K562 (cell line): Measurements from ENCODE around the gene USP5. TPM values are rescaled to one million over a fixed set of nuclear protein-coding genes. Genes with fewer than 3 reads are reported as not detected.

Experiments
- ATAC-seq: fragments of 200-7000 bp; cut with Tn5 transposase; 3 replicates; pipeline ENCODE4 v1.9.1; 2020; ENCODE audit warnings: moderate library complexity
- BruUV-seq: library from RNA; stranded (reverse); fragments of 400-500 nt; replicated peaks from 2 replicates; lab custom pipeline; 2021; lab: Mats Ljungman, UMichigan
- CTCF ChIA-PET: fragments of 300-600 bp; formaldehyde crosslinking; extraction: SDS; loops from one replicate; lab custom pipeline; 2021; ENCODE audit warnings: low intra/inter-chr PET ratio; lab: Yijun Ruan, JAX
- POLR2A ChIA-PET: fragments of 300-600, 350-650 bp; sonication (Branson Sonifier 250); formaldehyde crosslinking; extraction: SDS; loops from one replicate; lab custom pipeline; 2021; ENCODE audit warnings: antibody characterized with exemption, inconsistent platforms; lab: Yijun Ruan, JAX
- DNase-seq, 4 experiments: peaks; one replicate each; pipeline versions ENCODE4 v3.0.0 to v3.0.0-alpha.2; 2011 to 2018; ENCODE audit warnings: low spot score in 3 of 4, mixed read lengths in 3 of 4; ENCODE audit errors: extremely low read depth in 1 of 4
- FAIRE-seq: peaks from 2 replicates; lab custom pipeline; 2011; peaks lifted over from hg19 to GRCh38; lab: Jason Lieb, UNC
- H2AFZ ChIP-seq: 2 replicates; pipeline ENCODE4 v1.6.0; 2011; ENCODE audit warnings: low read depth, low read length, control low read depth, inconsistent platforms
- H3K27ac ChIP-seq: fragments of 200-600 bp; 3 replicates; pipeline ENCODE4 v1.8.0; 2011; ENCODE audit warnings: low read depth, mild to moderate bottlenecking, control low read depth, inconsistent platforms, low read length, moderate library complexity, mixed read lengths; ENCODE audit errors: extremely low read depth
- H3K27me3 ChIP-seq, 2 experiments: fragments of 300-600 bp in 1 of 2; 2 replicates in 1 of 2; 3 replicates in 1 of 2; pipeline versions ENCODE4 v1.6.0 to v1.8.0; 2011; ENCODE audit warnings: inconsistent platforms in 2 of 2, low read length in 2 of 2, mild to moderate bottlenecking in 1 of 2, mixed read lengths in 1 of 2, moderate library complexity in 1 of 2; ENCODE audit not compliant: control insufficient read depth in 2 of 2, insufficient read depth in 2 of 2
- H3K36me3 ChIP-seq: fragments of 300-600 bp; 3 replicates; pipeline ENCODE4 v1.8.0; 2011; ENCODE audit warnings: mild to moderate bottlenecking, low read length, inconsistent platforms; ENCODE audit not compliant: control insufficient read depth, insufficient read depth
- H3K4me1 ChIP-seq, 2 experiments: fragments of 200-600 bp in 1 of 2; replicated peaks in 1 of 2; 2 replicates in 1 of 2; 3 replicates in 1 of 2; pipeline versions ENCODE4 v1.5.1 to v1.8.0; 2011; ENCODE audit warnings: inconsistent platforms in 2 of 2, low read length in 2 of 2, mild to moderate bottlenecking in 1 of 2, mixed read lengths in 1 of 2, moderate library complexity in 1 of 2; ENCODE audit not compliant: control insufficient read depth in 2 of 2, insufficient read depth in 2 of 2
- H3K4me2 ChIP-seq: 2 replicates; pipeline ENCODE4 v1.6.1; 2011; ENCODE audit warnings: low read length, control low read depth, inconsistent platforms, mixed read lengths; ENCODE audit not compliant: insufficient read depth
- H3K4me3 ChIP-seq: fragments of 200-600 bp; sonication (generic), shearing (Covaris generic); 2 replicates; pipeline ENCODE4 v1.5.1; 2016; ENCODE audit warnings: control low read depth, inconsistent platforms
- H3K79me2 ChIP-seq: fragments of 200-600 bp; 3 replicates; pipeline ENCODE4 v1.8.0; 2011; ENCODE audit warnings: low read length, inconsistent platforms; ENCODE audit not compliant: control insufficient read depth, insufficient read depth
- H3K9ac ChIP-seq, 2 experiments: 2 replicates each; pipeline versions ENCODE4 v1.6.0 to v1.6.1; 2011; ENCODE audit warnings: low read depth in 2 of 2, low read length in 2 of 2, control low read depth in 1 of 2, inconsistent platforms in 1 of 2, mild to moderate bottlenecking in 1 of 2, mixed read lengths in 1 of 2; ENCODE audit not compliant: insufficient read depth in 1 of 2
- H3K9me1 ChIP-seq: one replicate; pipeline ENCODE4 v1.6.0; 2011; ENCODE audit warnings: inconsistent platforms, mild to moderate bottlenecking, low read length, moderate library complexity; ENCODE audit not compliant: control insufficient read depth, insufficient read depth
- H3K9me3 ChIP-seq: replicated peaks from 2 replicates; pipeline ENCODE4 v1.5.1; 2011; ENCODE audit warnings: low read depth, low read length, inconsistent platforms; ENCODE audit not compliant: control insufficient read depth, insufficient read depth
- H4K20me1 ChIP-seq: replicated peaks from 2 replicates; pipeline ENCODE4 v1.6.1; 2011; ENCODE audit warnings: low read length, inconsistent platforms, mixed read lengths; ENCODE audit not compliant: control insufficient read depth, insufficient read depth
- DMBX1 ChIP-seq: fragments of 250-450 bp; sonication (Bioruptor Pico); IDR thresholded peaks from 2 replicates; pipeline ENCODE4 v1.8.0; 2022; ENCODE audit warnings: inconsistent platforms, mild to moderate bottlenecking, moderate library complexity, borderline replicate concordance
- HLTF ChIP-seq: fragments of 450-650 bp; IDR thresholded peaks from 2 replicates; pipeline ENCODE4 v1.6.1; 2016
- NUFIP1 ChIP-seq: fragments of 450-650 bp; IDR thresholded peaks from 2 replicates; pipeline ENCODE4 v1.6.1; 2018; ENCODE audit not compliant: partially characterized antibody
- PHTF2 ChIP-seq: fragments of 250-450 bp; sonication (Bioruptor Pico); IDR thresholded peaks from 2 replicates; pipeline ENCODE4 v1.5.0; 2021; ENCODE audit warnings: mild to moderate bottlenecking
- POLR2A ChIP-seq: fragments of 450-650 bp; conservative IDR thresholded peaks from 2 replicates; pipeline ENCODE4 v1.6.1; 2016
- POLR2G ChIP-seq: fragments of 200-400 bp; formaldehyde crosslinking; IDR thresholded peaks from 2 replicates; pipeline ENCODE4 v1.6.1; 2017; ENCODE audit warnings: low read depth, mild to moderate bottlenecking, antibody characterized with exemption, low read length, moderate library complexity
- RNF219 ChIP-seq: fragments of 250-450 bp; sonication (Bioruptor Pico); IDR thresholded peaks from 2 replicates; pipeline ENCODE4 v1.5.0; 2022; ENCODE audit warnings: mild to moderate bottlenecking
- SAFB2 ChIP-seq: fragments of 200-400 bp; formaldehyde crosslinking; IDR thresholded peaks from 2 replicates; pipeline ENCODE4 v1.6.1; 2018; ENCODE audit warnings: borderline replicate concordance, low read length, low read depth, moderate library complexity; ENCODE audit not compliant: severe bottlenecking
- SRF ChIP-seq, 2 experiments: fragments of 250-450, 450-650 bp in 1 of 2; sonication (Bioruptor Pico) in 1 of 2; sonication (generic) in 1 of 2; formaldehyde crosslinking; IDR thresholded peaks; 2 replicates each; pipeline versions ENCODE4 v1.5.0 to v1.5.1; 2020 to 2022; ENCODE audit warnings: mild to moderate bottlenecking in 1 of 2, missing genetic modification reagents in 1 of 2
- THRAP3 ChIP-seq: fragments of 450-650 bp; IDR thresholded peaks from 2 replicates; pipeline ENCODE4 v1.6.1; 2016; ENCODE audit warnings: mild to moderate bottlenecking, inconsistent platforms, borderline replicate concordance
- ZNF780A ChIP-seq: fragments of 250-450 bp; sonication (Bioruptor Pico); IDR thresholded peaks from 2 replicates; pipeline ENCODE4 v1.5.0; 2021; ENCODE audit warnings: mild to moderate bottlenecking
- WGBS: fragments of 100-300 bp; shearing (Covaris generic); methylation state at CpG from one replicate; pipeline ENCODE4 v1.1.6; 2016; ENCODE audit warnings: low coverage, mixed read lengths; ENCODE audit not compliant: insufficient coverage; ENCODE audit errors: missing lambda C conversion rate; 5-methylcytosine and 5-hydroxymethylcytosine counted together
- in situ Hi-C: fragments of 300-500 bp; cut with MboI; formaldehyde crosslinking; loops from 4 replicates; pipeline ENCODE4 v1.15.0; 2018; ENCODE audit warnings: inconsistent platforms, mixed read lengths
- intact Hi-C: fragments of 100-400 bp; cut with micrococcal nuclease; formaldehyde crosslinking; loops from 2 replicates; pipeline ENCODE4 v1.14.2; 2022
- polyA plus RNA-seq, 8 experiments: library from polyadenylated mRNA; depleted of rRNA in 4 of 8; stranded (reverse) in 5 of 8; unstranded in 3 of 8; fragments of >200 nt; fragmentation: Nextera tagmentation in 2 of 8; fragmentation: Illumina TruSeq in 1 of 8; extraction: Ambion mirVana in 2 of 8; extraction: Trizol in 1 of 8; gene quantifications; 2 replicates each; pipeline versions ENCODE4 v1.2.1 to v1.2.3, GENCODE V29; 2011 to 2014; ENCODE audit warnings: inconsistent platforms in 1 of 8, missing spikeins in 1 of 8
- total RNA-seq, 7 experiments: library from RNA; depleted of rRNA in 6 of 7; stranded (reverse); fragments of >200 nt in 6 of 7; fragmentation: Illumina TruSeq in 2 of 7; extraction: Trizol in 2 of 7; gene quantifications; 2 replicates each; pipeline versions ENCODE4 v1.2.1 to v1.2.3, GENCODE V29; 2011 to 2021; ENCODE audit warnings: low replicate concordance in 1 of 7
- TF ChIP-seq, protein P1 (sequence below): sonication (generic); formaldehyde crosslinking; IDR thresholded peaks from 2 replicates; pipeline ENCODE4 v1.8.0; 2023; ENCODE audit warnings: mild to moderate bottlenecking, missing genetic modification reagents
- TF ChIP-seq, protein P2 (sequence below): fragments of 450-650 bp; formaldehyde crosslinking; IDR thresholded peaks from 2 replicates; pipeline ENCODE4 v1.4.0; 2020; ENCODE audit warnings: mild to moderate bottlenecking
- TF ChIP-seq, protein P3 (sequence below): sonication (generic); formaldehyde crosslinking; IDR thresholded peaks from 2 replicates; pipeline ENCODE4 v1.8.1; 2023; ENCODE audit warnings: mild to moderate bottlenecking, missing genetic modification reagents, moderate library complexity

Gene USP5
- total and polyA plus RNA-seq, 9 of the 15 experiments (the other 6 are each of a cell fraction or from before 2014, with no cell fraction given): 1.4 to 107 (median 48.6) TPM

DNA sequence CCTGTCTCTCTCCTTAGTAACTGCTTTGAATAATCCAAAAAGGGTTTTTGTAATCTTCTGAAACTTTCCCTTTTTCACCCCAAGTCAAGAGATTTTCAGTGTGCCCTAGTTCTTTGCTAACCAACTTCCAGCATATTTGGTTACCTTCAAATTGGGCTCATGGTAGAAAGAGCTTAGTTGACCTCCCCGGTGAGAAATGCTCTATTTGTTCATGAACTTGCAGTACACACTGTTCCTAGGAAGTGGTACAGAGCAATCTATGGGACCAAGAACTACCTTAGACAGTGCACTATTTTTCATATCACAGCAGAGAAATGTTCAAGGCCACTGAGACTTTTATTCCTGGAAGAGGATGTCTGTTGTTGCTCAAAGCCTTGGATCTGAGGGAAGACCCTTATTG is 1.7 kb downstream of the USP5 start:
- CTCF ChIA-PET: no interaction called here
- peak overlapping the region; percentile 32; the same call in 1 of the 2 replicates for H3K4me2 ChIP-seq
- POLR2A ChIA-PET: interaction anchor here (3.4 to 7.4 kb wide), 2 partner anchors 13 to 14 kb away, joined by 39 to 174 read pairs; partner anchors contain the start of genes GNB3, SPSB2 and TPI1
- no peak for FAIRE-seq
- H3K4me1 ChIP-seq: peaks cover 12 to 18% of the 10 kb centered on the region in 2 experiments; a peak in 4 of 5 replicates
- no peak overlapping the region for H2AFZ ChIP-seq
- no peak for DNase-seq
- 0 out of 3 replicates have a peak overlapping the region, but pooled peaks have one; percentile 69 for H3K27ac ChIP-seq
- no peaks in the 10 kb centered on the region for H3K27me3 ChIP-seq
- in situ Hi-C loops (no loop called here), intact Hi-C loops (no loop called here)
- H3K36me3 ChIP-seq: peaks cover 67% of the 10 kb centered on the region
- H3K9me1 ChIP-seq: peaks cover 3% of the 10 kb centered on the region
- H4K20me1 ChIP-seq: no peaks in the 10 kb centered on the region; the same call in 1 of the 2 replicates
- H3K9ac ChIP-seq: peak overlapping the region; percentile 49 to 62; a peak in 3 of 4 replicates
- peaks cover 52% of the 10 kb centered on the region for H3K79me2 ChIP-seq
- WGBS: 31% methylated on average over 1 of the region's 1 CpG
- H3K4me3 ChIP-seq: no peak overlapping the region; the same call in 1 of the 2 replicates
- H3K9me3 ChIP-seq: no peaks in the 10 kb centered on the region
- no peak for ATAC-seq
- no TSS peak for BruUV-seq
- no peak for TF ChIP-seq THRAP3
- no peak for TF ChIP-seq POLR2A
- TF ChIP-seq SRF (CRISPR knock-in tag; IDR thresholded peaks at IDR 0.05): no peak
- no peak for TF ChIP-seq HLTF
- TF ChIP-seq, protein P1, sequence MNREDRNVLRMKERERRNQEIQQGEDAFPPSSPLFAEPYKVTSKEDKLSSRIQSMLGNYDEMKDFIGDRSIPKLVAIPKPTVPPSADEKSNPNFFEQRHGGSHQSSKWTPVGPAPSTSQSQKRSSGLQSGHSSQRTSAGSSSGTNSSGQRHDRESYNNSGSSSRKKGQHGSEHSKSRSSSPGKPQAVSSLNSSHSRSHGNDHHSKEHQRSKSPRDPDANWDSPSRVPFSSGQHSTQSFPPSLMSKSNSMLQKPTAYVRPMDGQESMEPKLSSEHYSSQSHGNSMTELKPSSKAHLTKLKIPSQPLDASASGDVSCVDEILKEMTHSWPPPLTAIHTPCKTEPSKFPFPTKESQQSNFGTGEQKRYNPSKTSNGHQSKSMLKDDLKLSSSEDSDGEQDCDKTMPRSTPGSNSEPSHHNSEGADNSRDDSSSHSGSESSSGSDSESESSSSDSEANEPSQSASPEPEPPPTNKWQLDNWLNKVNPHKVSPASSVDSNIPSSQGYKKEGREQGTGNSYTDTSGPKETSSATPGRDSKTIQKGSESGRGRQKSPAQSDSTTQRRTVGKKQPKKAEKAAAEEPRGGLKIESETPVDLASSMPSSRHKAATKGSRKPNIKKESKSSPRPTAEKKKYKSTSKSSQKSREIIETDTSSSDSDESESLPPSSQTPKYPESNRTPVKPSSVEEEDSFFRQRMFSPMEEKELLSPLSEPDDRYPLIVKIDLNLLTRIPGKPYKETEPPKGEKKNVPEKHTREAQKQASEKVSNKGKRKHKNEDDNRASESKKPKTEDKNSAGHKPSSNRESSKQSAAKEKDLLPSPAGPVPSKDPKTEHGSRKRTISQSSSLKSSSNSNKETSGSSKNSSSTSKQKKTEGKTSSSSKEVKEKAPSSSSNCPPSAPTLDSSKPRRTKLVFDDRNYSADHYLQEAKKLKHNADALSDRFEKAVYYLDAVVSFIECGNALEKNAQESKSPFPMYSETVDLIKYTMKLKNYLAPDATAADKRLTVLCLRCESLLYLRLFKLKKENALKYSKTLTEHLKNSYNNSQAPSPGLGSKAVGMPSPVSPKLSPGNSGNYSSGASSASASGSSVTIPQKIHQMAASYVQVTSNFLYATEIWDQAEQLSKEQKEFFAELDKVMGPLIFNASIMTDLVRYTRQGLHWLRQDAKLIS (CRISPR knock-in tag): no peak
- no peak for TF ChIP-seq POLR2G
- TF ChIP-seq ZNF780A (CRISPR knock-in tag): no peak
- no peak for TF ChIP-seq NUFIP1
- no peak for TF ChIP-seq SAFB2
- TF ChIP-seq, protein P2, sequence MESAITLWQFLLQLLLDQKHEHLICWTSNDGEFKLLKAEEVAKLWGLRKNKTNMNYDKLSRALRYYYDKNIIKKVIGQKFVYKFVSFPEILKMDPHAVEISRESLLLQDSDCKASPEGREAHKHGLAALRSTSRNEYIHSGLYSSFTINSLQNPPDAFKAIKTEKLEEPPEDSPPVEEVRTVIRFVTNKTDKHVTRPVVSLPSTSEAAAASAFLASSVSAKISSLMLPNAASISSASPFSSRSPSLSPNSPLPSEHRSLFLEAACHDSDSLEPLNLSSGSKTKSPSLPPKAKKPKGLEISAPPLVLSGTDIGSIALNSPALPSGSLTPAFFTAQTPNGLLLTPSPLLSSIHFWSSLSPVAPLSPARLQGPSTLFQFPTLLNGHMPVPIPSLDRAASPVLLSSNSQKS (CRISPR knock-in tag): no peak
- TF ChIP-seq, protein P3, sequence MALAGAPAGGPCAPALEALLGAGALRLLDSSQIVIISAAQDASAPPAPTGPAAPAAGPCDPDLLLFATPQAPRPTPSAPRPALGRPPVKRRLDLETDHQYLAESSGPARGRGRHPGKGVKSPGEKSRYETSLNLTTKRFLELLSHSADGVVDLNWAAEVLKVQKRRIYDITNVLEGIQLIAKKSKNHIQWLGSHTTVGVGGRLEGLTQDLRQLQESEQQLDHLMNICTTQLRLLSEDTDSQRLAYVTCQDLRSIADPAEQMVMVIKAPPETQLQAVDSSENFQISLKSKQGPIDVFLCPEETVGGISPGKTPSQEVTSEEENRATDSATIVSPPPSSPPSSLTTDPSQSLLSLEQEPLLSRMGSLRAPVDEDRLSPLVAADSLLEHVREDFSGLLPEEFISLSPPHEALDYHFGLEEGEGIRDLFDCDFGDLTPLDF (CRISPR knock-in tag): no peak
- no peak for TF ChIP-seq DMBX1 (CRISPR knock-in tag)
- TF ChIP-seq RNF219 (CRISPR knock-in tag): no peak
- TF ChIP-seq PHTF2 (CRISPR knock-in tag): no peak
